Activated CD4-positive, CD25-positive, alpha-beta regulatory T cell treated with anti-CD3 and anti-CD28 coated beads, Interleukin-2, amount 50 U/mL, for 72 hours (primary cell): Measurements from ENCODE around the gene SYNM.
"Not testable (repeated sequence)": the region's sequence is repeated elsewhere in the genome, so short reads cannot be mapped to it uniquely, and the experiment has no call there.

Experiments used
- DNase-seq: peaks from one replicate; pipeline ENCODE4 v3.0.0; 2021

Gene SYNM

GRCh38 chr15:99104788-99105513 lies at the start of gene SYNM:
TSS of gene SYNM (plus strand) at chr15:99105080. CDS start at chr15:99105200, 120 bp downstream.
- DNase-seq = peak; percentile 59

- DNase-seq = no peak
Observed at GRCh38 chr15:99055555-99056134, 49.2 kb upstream of the SYNM start.

GRCh38 chr15:99057020-99057419 lies 47.9 kb upstream of the SYNM start:
- DNase-seq = no peak

- DNase-seq = no peak
Observed at GRCh38 chr15:99057697-99058420, 47.0 kb upstream of the SYNM start.

GRCh38 chr15:99058421-99058870 lies 46.4 kb upstream of the SYNM start:
- no peak for DNase-seq

GRCh38 chr15:99059010-99059981 lies 45.6 kb upstream of the SYNM start:
- DNase-seq = peak; percentile 68

- DNase-seq = not testable (repeated sequence)
Observed at GRCh38 chr15:99060186-99060585, 44.7 kb upstream of the SYNM start.

GRCh38 chr15:99062226-99062625 lies 42.7 kb upstream of the SYNM start:
- DNase-seq = no peak

- DNase-seq = no peak
Observed at GRCh38 chr15:99068186-99068585, 36.7 kb upstream of the SYNM start.

- no peak for DNase-seq
Observed at GRCh38 chr15:99070208-99070607, 34.7 kb upstream of the SYNM start.

GRCh38 chr15:99071091-99071680 lies 33.7 kb upstream of the SYNM start:
- peak; percentile 14 for DNase-seq

GRCh38 chr15:99073008-99073717 lies 31.7 kb upstream of the SYNM start:
- peak; percentile 15 for DNase-seq

GRCh38 chr15:99074446-99074845 lies 30.4 kb upstream of the SYNM start:
- peak; percentile 7 for DNase-seq

- DNase-seq = not testable (repeated sequence)
Observed at GRCh38 chr15:99075059-99075652, 29.7 kb upstream of the SYNM start.

GRCh38 chr15:99076109-99076508 lies 28.8 kb upstream of the SYNM start:
- DNase-seq = no peak

GRCh38 chr15:99076555-99077308 lies 28.1 kb upstream of the SYNM start:
- peak; percentile 37 for DNase-seq

- DNase-seq = no peak
Observed at GRCh38 chr15:99082798-99083197, 22.1 kb upstream of the SYNM start.

GRCh38 chr15:99084965-99085364 lies 19.9 kb upstream of the SYNM start:
- no peak for DNase-seq

GRCh38 chr15:99085413-99086326 lies 19.2 kb upstream of the SYNM start:
- DNase-seq = peak; percentile 28
